ENCODE results near the gene CBX1.
A peak's percentile ranks its signal among the peaks of the same experiment; 100 is the strongest.

Gene CBX1

DNA sequence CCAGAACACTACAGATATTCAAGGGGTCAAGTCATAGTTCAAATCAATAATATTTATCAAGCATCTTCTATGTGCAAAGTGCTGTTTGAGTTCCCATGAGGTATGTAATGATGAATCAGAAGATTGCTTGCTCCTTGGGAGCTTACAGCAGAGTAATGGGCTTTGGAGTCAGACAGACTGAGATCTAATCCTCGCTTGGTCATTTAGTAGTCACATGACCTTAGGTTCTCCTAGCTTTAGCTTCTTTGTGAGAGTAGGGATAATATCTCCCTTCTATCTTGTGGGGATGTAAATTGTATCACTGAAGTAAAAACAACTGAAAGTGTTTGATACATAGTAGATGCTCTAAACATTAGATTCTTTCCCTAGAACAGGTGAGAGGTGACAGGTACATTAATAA lies 36.4 kb upstream of the CBX1 start:
- Histone ChIP-seq H3K4me2 (ENCODE audit: low read depth, low read length, poor library complexity, severe bottlenecking) (no peak overlapping the region), H3K9me3 (ENCODE audit: insufficient read depth, low read depth, low read length) (no peaks in the 10 kb centered on the region), H3F3A (ENCODE audit: low read depth) (no peaks in the 10 kb centered on the region), H4K20me1 (ENCODE audit: insufficient read depth, low read length, poor library complexity, severe bottlenecking) (no peaks in the 10 kb centered on the region), H3K9ac (ENCODE audit: low read depth, low read length, poor library complexity, severe bottlenecking) (no peak overlapping the region), H3K4me3 (ENCODE audit: low read length, poor library complexity, severe bottlenecking) (no peak overlapping the region), H2AFZ (ENCODE audit: low read length) (no peak overlapping the region), H3K9me2 (replicated peaks; ENCODE audit: low read depth, low read length) (no peaks in the 10 kb centered on the region), H3K4me1 (ENCODE audit: insufficient read depth, low read length, poor library complexity, severe bottlenecking) (no peaks in the 10 kb centered on the region), H3K36me3 (ENCODE audit: insufficient read depth, low read length) (no peaks in the 10 kb centered on the region), H3K27me3 (ENCODE audit: insufficient read depth, low read length, poor library complexity, severe bottlenecking) (no peaks in the 10 kb centered on the region), H3K79me2 (ENCODE audit: insufficient read depth, low read length) (no peaks in the 10 kb centered on the region)
- TF ChIP-seq, protein P1, sequence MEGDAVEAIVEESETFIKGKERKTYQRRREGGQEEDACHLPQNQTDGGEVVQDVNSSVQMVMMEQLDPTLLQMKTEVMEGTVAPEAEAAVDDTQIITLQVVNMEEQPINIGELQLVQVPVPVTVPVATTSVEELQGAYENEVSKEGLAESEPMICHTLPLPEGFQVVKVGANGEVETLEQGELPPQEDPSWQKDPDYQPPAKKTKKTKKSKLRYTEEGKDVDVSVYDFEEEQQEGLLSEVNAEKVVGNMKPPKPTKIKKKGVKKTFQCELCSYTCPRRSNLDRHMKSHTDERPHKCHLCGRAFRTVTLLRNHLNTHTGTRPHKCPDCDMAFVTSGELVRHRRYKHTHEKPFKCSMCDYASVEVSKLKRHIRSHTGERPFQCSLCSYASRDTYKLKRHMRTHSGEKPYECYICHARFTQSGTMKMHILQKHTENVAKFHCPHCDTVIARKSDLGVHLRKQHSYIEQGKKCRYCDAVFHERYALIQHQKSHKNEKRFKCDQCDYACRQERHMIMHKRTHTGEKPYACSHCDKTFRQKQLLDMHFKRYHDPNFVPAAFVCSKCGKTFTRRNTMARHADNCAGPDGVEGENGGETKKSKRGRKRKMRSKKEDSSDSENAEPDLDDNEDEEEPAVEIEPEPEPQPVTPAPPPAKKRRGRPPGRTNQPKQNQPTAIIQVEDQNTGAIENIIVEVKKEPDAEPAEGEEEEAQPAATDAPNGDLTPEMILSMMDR (conservative IDR thresholded peaks at IDR 0.05; ENCODE audit: low read length): no peak
- no peak for TF ChIP-seq EZH2phosphoT487 (IDR thresholded peaks at IDR 0.05; ENCODE audit: borderline replicate concordance)

DNA sequence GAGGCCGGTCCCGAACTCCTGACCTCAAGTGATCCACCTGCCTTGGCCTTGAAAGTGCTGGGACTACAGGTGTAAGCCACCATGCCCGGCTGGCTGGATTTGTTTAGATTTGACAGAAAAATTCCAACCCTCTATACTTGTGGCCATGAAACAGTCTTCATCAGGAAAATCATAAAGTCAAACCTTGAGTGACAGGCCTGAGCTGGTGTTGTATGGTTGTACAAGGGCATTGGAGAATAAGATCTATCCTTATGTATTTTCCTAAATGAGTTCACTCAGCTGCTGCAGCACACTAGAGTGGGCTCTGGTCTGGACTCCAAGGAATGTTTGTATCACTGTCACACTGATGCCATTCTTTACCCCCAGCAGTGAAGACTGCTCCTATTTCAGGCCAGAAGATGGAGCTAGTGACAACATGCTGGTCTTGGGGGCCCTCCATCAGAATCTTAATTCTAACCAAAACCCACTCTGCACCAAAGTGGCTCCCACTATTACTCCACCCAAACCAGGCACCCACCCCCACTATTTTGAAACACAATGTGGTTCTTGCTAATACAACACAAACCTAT lies 33.7 kb upstream of the CBX1 start:
- no peaks in the 10 kb centered on the region for H3K9me2 ChIP-seq (replicated peaks; ENCODE audit: low read depth, low read length)
- no peaks in the 10 kb centered on the region for H3K9me3 ChIP-seq (ENCODE audit: insufficient read depth, low read depth, low read length)
- H3F3A ChIP-seq (ENCODE audit: low read depth): no peaks in the 10 kb centered on the region
- H3K4me3 ChIP-seq (ENCODE audit: low read length, poor library complexity, severe bottlenecking): no peak overlapping the region
- no peak overlapping the region for H3K9ac ChIP-seq (ENCODE audit: low read depth, low read length, poor library complexity, severe bottlenecking)
- no peaks in the 10 kb centered on the region for H3K79me2 ChIP-seq (ENCODE audit: insufficient read depth, low read length)
- H3K4me1 ChIP-seq (ENCODE audit: insufficient read depth, low read length, poor library complexity, severe bottlenecking): no peaks in the 10 kb centered on the region
- no peaks in the 10 kb centered on the region for H3K27me3 ChIP-seq (ENCODE audit: insufficient read depth, low read length, poor library complexity, severe bottlenecking)
- H4K20me1 ChIP-seq (ENCODE audit: insufficient read depth, low read length, poor library complexity, severe bottlenecking): no peaks in the 10 kb centered on the region
- no peak overlapping the region for H3K4me2 ChIP-seq (ENCODE audit: low read depth, low read length, poor library complexity, severe bottlenecking)
- H3K36me3 ChIP-seq (ENCODE audit: insufficient read depth, low read length): no peaks in the 10 kb centered on the region
- no peak overlapping the region for H2AFZ ChIP-seq (ENCODE audit: low read length)
- TF ChIP-seq, protein P1 (conservative IDR thresholded peaks at IDR 0.05; ENCODE audit: low read length): peak; percentile 73
- no peak for TF ChIP-seq EZH2phosphoT487 (IDR thresholded peaks at IDR 0.05; ENCODE audit: borderline replicate concordance)

DNA sequence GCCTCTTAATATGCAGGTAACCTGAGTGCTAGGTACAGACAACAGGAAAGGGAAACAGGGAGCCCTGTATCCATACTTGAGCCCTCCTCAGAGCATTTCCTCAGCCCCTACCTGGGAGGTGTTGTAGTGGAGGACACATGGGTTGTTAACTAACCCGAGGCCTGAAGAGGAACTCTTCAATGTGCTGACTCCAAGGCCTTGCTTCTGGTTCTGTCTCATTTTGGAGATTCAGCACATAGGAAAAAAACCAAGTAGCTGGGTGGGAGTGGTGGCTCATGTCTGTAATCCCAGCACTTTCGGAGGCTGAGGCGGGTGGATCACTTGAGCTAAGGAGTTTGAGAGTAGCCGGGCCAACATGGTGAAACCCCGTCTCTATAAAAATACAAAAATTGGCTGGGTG lies 31.1 kb upstream of the CBX1 start:
- H3K9me2 ChIP-seq (replicated peaks; ENCODE audit: low read depth, low read length): no peaks in the 10 kb centered on the region
- no peaks in the 10 kb centered on the region for H3K4me1 ChIP-seq (ENCODE audit: insufficient read depth, low read length, poor library complexity, severe bottlenecking)
- no peaks in the 10 kb centered on the region for H3K27me3 ChIP-seq (ENCODE audit: insufficient read depth, low read length, poor library complexity, severe bottlenecking)
- no peaks in the 10 kb centered on the region for H3K36me3 ChIP-seq (ENCODE audit: insufficient read depth, low read length)
- no peak overlapping the region for H3K9ac ChIP-seq (ENCODE audit: low read depth, low read length, poor library complexity, severe bottlenecking)
- no peak overlapping the region for H3K4me3 ChIP-seq (ENCODE audit: low read length, poor library complexity, severe bottlenecking)
- H4K20me1 ChIP-seq (ENCODE audit: insufficient read depth, low read length, poor library complexity, severe bottlenecking): no peaks in the 10 kb centered on the region
- TF ChIP-seq EZH2phosphoT487 (IDR thresholded peaks at IDR 0.05; ENCODE audit: borderline replicate concordance): no peak
- TF ChIP-seq, protein P1 (conservative IDR thresholded peaks at IDR 0.05; ENCODE audit: low read length): no peak
- H2AFZ ChIP-seq (ENCODE audit: low read length): no peak overlapping the region
- no peak overlapping the region for H3K4me2 ChIP-seq (ENCODE audit: low read depth, low read length, poor library complexity, severe bottlenecking)
- H3K79me2 ChIP-seq (ENCODE audit: insufficient read depth, low read length): no peaks in the 10 kb centered on the region
- no peaks in the 10 kb centered on the region for H3K9me3 ChIP-seq (ENCODE audit: insufficient read depth, low read depth, low read length)
- H3F3A ChIP-seq (ENCODE audit: low read depth): no peaks in the 10 kb centered on the region
